Lung (tissue), 12 donors: ENCODE data around the gene OTUD5. TPM values are rescaled to one million over a fixed set of nuclear protein-coding genes. Genes with fewer than 3 reads are reported as not detected.

Source experiments
- ATAC-seq: fragments of 200-7000 bp; cut with Tn5 transposase; one replicate; pipeline ENCODE4 v1.9.1; 2020; ENCODE audit warnings: moderate number of reproducible peaks; ENCODE audit not compliant: insufficient read depth, low FRiP score
- DNase-seq, 3 donors: peaks; one replicate each; pipeline ENCODE4 v3.0.0-alpha.2; 2013 to 2017
- H3K27ac ChIP-seq, 2 donors: one replicate each; pipeline ENCODE4 v1.5.1; 2013; ENCODE audit warnings: mild to moderate bottlenecking in 2 of 2, moderate library complexity in 2 of 2, control low read depth in 1 of 2, inconsistent platforms in 1 of 2, low read depth in 1 of 2, low read length in 1 of 2
- H3K27me3 ChIP-seq, 3 donors: one replicate each; pipeline ENCODE4 v1.5.1; 2013; ENCODE audit warnings: low read length in 2 of 3; ENCODE audit not compliant: control insufficient read depth in 3 of 3, insufficient read depth in 3 of 3
- H3K36me3 ChIP-seq, 4 donors: one replicate each; pipeline ENCODE4 v1.5.1; 2013; ENCODE audit warnings: low read length in 4 of 4, mild to moderate bottlenecking in 1 of 4, moderate library complexity in 1 of 4; ENCODE audit not compliant: control insufficient read depth in 4 of 4, insufficient read depth in 4 of 4
- H3K4me1 ChIP-seq, 5 donors: one replicate each; pipeline ENCODE4 v1.5.1; 2013; ENCODE audit warnings: low read length in 5 of 5, mild to moderate bottlenecking in 2 of 5, moderate library complexity in 1 of 5; ENCODE audit not compliant: control insufficient read depth in 5 of 5, insufficient read depth in 5 of 5
- H3K4me3 ChIP-seq: one replicate; pipeline ENCODE4 v1.5.1; 2013; ENCODE audit warnings: mild to moderate bottlenecking, control low read depth, moderate library complexity
- H3K9ac ChIP-seq, 2 donors: one replicate each; pipeline ENCODE4 v1.5.1; 2013; ENCODE audit warnings: low read length in 2 of 2, control low read depth in 1 of 2; ENCODE audit not compliant: insufficient read depth in 1 of 2
- H3K9me3 ChIP-seq, 4 donors: one replicate each; pipeline ENCODE4 v1.5.1; 2013; ENCODE audit warnings: low read length in 3 of 4, mild to moderate bottlenecking in 1 of 4, moderate library complexity in 1 of 4; ENCODE audit not compliant: control insufficient read depth in 4 of 4, insufficient read depth in 3 of 4
- WGBS, 2 donors: extraction: QIAGEN DNeasy Blood & Tissue Kit; methylation state at CpG; one replicate each; pipeline ENCODE4 v1.1.7; 2013; 5-methylcytosine and 5-hydroxymethylcytosine counted together
- polyA plus RNA-seq, 2 donors: library from polyadenylated mRNA; stranded (reverse); fragments of 200-250 nt; gene quantifications; one replicate each; pipeline ENCODE4 v1.2.1, GENCODE V29; 2013
- total RNA-seq, 2 donors: library from RNA; depleted of rRNA in 1 of 2; stranded (reverse); fragments of >200 nt in 1 of 2; gene quantifications; one replicate each; pipeline ENCODE4 v1.2.1, GENCODE V29; 2014 to 2021
- TF ChIP-seq, protein P1 (sequence below): IDR thresholded peaks from 2 replicates; pipeline ENCODE4 v1.5.1; 2012; ENCODE audit warnings: mild to moderate bottlenecking; ENCODE audit errors: control extremely low read depth, extremely low read depth
- donor health status: control.
- donor health status: control.
- donor health status: Bipolar disorder and iron deficiency.
- donor health status: healthy.
- donor health status: DM: yes; HTN: yes; CAD: no.

OTUD5 gene
- total and polyA plus RNA-seq, 4 donors = 32.4 to 48.2 (median 35.7) TPM

DNA sequence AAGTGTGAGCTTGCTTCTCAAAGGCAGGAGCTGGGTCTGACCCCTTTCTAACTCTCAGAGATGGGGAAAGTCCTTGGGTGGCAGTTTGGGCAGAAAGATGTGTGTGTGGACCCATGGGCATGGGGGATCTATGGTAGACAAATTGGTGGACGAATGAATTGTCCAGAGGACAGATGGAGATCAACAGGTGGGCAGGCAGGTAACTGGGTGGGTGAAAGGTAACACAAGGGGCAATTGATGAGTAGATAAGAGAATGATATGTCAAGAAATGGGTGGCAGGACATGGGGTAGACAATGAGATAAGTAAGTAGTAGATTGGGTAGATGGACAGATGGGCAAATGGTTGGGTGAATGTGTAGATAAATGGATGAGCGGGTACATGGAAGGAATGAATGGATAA, 17.2 kb upstream of the OTUD5 start:
- H3K27ac ChIP-seq = no peak overlapping the region
- H3K27me3 ChIP-seq = no peaks in the 10 kb centered on the region
- H3K36me3 ChIP-seq = peaks cover 2 to 15% (median 8%) of the 10 kb centered on the region in 4 donors
- WGBS, 2 donors = 81 to 98% methylated on average over 2 of the region's 2 CpGs
- H3K4me1 ChIP-seq = peaks cover 0 to 9% (median 0%) of the 10 kb centered on the region in 5 donors
- ATAC-seq (no peak), DNase-seq (no peak)
- H3K9me3 ChIP-seq = peaks cover 0 to 3% (median 0%) of the 10 kb centered on the region in 4 donors
- TF ChIP-seq, protein P1, sequence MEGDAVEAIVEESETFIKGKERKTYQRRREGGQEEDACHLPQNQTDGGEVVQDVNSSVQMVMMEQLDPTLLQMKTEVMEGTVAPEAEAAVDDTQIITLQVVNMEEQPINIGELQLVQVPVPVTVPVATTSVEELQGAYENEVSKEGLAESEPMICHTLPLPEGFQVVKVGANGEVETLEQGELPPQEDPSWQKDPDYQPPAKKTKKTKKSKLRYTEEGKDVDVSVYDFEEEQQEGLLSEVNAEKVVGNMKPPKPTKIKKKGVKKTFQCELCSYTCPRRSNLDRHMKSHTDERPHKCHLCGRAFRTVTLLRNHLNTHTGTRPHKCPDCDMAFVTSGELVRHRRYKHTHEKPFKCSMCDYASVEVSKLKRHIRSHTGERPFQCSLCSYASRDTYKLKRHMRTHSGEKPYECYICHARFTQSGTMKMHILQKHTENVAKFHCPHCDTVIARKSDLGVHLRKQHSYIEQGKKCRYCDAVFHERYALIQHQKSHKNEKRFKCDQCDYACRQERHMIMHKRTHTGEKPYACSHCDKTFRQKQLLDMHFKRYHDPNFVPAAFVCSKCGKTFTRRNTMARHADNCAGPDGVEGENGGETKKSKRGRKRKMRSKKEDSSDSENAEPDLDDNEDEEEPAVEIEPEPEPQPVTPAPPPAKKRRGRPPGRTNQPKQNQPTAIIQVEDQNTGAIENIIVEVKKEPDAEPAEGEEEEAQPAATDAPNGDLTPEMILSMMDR = no peak
- no peak overlapping the region for H3K4me3 ChIP-seq
- no peak overlapping the region for H3K9ac ChIP-seq

DNA sequence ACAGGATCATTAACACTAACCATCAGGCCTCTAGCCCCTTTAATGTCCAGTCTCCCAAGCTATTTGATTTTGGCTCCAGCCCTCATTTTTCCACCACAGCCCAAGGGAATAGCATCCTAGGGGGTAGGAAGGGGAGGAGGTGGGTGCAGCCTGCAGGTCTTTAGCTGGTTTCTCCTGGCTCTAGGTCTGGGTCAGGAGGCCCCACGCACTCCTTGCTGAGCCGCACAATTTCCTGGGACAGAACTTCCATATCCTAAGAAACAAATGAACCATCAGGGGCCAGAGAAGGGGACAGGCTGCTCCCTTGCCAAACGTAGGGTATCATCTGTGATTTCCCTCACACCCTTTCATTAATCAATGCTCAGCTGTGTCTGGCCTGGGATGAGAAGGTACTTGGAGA, 16.6 kb upstream of the OTUD5 start:
- Histone ChIP-seq H3K9ac (no peak overlapping the region), H3K27ac (no peak overlapping the region), H3K4me3 (no peak overlapping the region), H3K27me3 (no peaks in the 10 kb centered on the region), H3K4me1 (peaks cover 0 to 9% (median 0%) of the 10 kb centered on the region in 5 donors), H3K9me3 (peaks cover 0 to 3% (median 0%) of the 10 kb centered on the region in 4 donors), H3K36me3 (peaks cover 2 to 15% (median 8%) of the 10 kb centered on the region in 4 donors)
- no peak for DNase-seq
- WGBS, 2 donors = 78 to 90% methylated on average over 3 of the region's 3 CpGs
- no peak for ATAC-seq
- TF ChIP-seq, protein P1 = no peak

DNA sequence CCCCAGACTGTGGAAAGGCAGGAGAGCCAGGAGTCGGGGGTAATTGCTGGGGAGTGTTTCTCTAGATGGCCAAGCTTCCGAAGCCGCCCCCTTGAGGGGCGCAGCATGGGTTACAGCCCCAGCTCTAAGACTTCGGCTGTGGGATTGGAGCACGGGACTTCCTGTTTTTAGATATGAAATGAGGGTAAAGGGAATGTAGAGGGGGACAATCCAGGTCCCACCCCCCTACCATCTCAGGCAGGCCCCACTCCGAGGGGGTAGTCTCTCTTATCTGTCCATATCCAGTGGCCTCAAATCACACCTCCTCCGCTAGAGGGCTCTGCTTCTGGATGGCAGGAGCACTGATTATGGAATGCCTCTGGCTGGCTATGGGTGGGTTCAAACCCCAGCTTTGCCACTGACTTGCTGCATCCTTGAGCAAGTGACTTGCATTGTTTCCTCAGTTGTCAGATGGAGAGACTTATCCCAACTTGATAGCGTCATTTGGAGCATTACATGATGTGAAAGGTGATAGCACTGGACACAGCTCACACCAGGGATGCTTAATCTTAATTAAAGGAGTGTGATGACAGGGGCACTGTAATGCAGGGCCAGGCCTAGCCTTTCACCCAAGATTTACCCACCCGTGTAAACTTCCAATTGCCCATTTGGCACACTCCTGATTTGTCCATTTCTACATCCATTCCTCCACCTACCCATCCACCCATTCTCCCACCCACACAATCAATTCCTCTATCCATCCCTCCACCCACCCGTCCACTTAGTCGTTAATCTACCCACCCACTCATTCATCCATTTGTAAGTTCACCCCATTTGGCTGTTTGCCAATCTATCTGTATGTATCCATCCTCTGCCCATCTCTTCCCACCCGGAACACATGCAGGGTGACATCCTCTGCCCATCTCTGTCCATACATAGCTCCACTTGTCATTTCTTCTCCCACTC, 15.1 kb upstream of the OTUD5 start:
- Histone ChIP-seq H3K4me3 (no peak overlapping the region), H3K9ac (no peak overlapping the region), H3K9me3 (peaks cover 0 to 3% (median 0%) of the 10 kb centered on the region in 4 donors), H3K27ac (no peak overlapping the region), H3K4me1 (peaks cover 0 to 9% (median 0%) of the 10 kb centered on the region in 5 donors), H3K36me3 (peaks cover 2 to 15% (median 6%) of the 10 kb centered on the region in 4 donors), H3K27me3 (no peaks in the 10 kb centered on the region)
- DNase-seq = peak; percentile 50 to 57 (median 50)
- 38 to 40% methylated on average over 10 to 13 of the region's 13 CpGs for WGBS, 2 donors
- ATAC-seq = no peak
- TF ChIP-seq, protein P1 = no peak
